ENCODE data around the gene SUMO3.

DNA sequence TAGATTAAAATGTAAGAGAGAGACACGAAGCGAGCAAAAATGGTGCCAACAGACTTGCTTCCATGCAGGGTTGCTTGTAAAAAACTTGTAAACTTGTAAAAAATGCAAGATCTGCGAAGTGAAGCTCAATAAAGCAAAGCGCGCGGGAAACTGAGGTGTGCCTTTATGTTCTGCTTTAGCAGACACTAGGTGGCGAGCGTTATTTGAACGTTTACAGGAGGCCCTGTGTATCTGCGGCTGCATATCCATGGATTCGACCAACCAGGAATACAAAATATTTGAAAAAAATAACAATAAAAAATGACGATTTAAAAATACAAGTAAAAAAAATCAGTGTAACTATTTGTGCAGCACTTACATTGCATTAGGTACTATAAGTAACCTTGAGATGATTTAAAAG, 17.8 kb downstream of the SUMO3 start:
- TF ChIP-seq, protein P1, sequence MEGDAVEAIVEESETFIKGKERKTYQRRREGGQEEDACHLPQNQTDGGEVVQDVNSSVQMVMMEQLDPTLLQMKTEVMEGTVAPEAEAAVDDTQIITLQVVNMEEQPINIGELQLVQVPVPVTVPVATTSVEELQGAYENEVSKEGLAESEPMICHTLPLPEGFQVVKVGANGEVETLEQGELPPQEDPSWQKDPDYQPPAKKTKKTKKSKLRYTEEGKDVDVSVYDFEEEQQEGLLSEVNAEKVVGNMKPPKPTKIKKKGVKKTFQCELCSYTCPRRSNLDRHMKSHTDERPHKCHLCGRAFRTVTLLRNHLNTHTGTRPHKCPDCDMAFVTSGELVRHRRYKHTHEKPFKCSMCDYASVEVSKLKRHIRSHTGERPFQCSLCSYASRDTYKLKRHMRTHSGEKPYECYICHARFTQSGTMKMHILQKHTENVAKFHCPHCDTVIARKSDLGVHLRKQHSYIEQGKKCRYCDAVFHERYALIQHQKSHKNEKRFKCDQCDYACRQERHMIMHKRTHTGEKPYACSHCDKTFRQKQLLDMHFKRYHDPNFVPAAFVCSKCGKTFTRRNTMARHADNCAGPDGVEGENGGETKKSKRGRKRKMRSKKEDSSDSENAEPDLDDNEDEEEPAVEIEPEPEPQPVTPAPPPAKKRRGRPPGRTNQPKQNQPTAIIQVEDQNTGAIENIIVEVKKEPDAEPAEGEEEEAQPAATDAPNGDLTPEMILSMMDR (IDR thresholded peaks at IDR 0.05; ENCODE audit: low read depth, low read length, missing input control): no peak
- TF ChIP-seq, protein P2, sequence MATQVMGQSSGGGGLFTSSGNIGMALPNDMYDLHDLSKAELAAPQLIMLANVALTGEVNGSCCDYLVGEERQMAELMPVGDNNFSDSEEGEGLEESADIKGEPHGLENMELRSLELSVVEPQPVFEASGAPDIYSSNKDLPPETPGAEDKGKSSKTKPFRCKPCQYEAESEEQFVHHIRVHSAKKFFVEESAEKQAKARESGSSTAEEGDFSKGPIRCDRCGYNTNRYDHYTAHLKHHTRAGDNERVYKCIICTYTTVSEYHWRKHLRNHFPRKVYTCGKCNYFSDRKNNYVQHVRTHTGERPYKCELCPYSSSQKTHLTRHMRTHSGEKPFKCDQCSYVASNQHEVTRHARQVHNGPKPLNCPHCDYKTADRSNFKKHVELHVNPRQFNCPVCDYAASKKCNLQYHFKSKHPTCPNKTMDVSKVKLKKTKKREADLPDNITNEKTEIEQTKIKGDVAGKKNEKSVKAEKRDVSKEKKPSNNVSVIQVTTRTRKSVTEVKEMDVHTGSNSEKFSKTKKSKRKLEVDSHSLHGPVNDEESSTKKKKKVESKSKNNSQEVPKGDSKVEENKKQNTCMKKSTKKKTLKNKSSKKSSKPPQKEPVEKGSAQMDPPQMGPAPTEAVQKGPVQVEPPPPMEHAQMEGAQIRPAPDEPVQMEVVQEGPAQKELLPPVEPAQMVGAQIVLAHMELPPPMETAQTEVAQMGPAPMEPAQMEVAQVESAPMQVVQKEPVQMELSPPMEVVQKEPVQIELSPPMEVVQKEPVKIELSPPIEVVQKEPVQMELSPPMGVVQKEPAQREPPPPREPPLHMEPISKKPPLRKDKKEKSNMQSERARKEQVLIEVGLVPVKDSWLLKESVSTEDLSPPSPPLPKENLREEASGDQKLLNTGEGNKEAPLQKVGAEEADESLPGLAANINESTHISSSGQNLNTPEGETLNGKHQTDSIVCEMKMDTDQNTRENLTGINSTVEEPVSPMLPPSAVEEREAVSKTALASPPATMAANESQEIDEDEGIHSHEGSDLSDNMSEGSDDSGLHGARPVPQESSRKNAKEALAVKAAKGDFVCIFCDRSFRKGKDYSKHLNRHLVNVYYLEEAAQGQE (IDR thresholded peaks at IDR 0.05): no peak
- TF ChIP-seq SP1 (IDR thresholded peaks at IDR 0.05): no peak
- TF ChIP-seq GABPA (IDR thresholded peaks at IDR 0.05 in 1 of 2, conservative IDR thresholded peaks at IDR 0.05 in 1 of 2): no peak
- TF ChIP-seq YY1 (IDR thresholded peaks at IDR 0.05): no peak
- peak in 1 of 2 donors; percentile 33 for TF ChIP-seq RAD21 (IDR thresholded peaks at IDR 0.05)
- no peak for TF ChIP-seq TAF1 (conservative IDR thresholded peaks at IDR 0.05)
- no peak for TF ChIP-seq HNF4G (IDR thresholded peaks at IDR 0.05)
- TF ChIP-seq JUND (IDR thresholded peaks at IDR 0.05): no peak
- no peak for TF ChIP-seq FOXA1 (IDR thresholded peaks at IDR 0.05)
- no peak for TF ChIP-seq EGR1 (IDR thresholded peaks at IDR 0.05; ENCODE audit: low read depth in 2 of 2)
- TF ChIP-seq, protein P3, sequence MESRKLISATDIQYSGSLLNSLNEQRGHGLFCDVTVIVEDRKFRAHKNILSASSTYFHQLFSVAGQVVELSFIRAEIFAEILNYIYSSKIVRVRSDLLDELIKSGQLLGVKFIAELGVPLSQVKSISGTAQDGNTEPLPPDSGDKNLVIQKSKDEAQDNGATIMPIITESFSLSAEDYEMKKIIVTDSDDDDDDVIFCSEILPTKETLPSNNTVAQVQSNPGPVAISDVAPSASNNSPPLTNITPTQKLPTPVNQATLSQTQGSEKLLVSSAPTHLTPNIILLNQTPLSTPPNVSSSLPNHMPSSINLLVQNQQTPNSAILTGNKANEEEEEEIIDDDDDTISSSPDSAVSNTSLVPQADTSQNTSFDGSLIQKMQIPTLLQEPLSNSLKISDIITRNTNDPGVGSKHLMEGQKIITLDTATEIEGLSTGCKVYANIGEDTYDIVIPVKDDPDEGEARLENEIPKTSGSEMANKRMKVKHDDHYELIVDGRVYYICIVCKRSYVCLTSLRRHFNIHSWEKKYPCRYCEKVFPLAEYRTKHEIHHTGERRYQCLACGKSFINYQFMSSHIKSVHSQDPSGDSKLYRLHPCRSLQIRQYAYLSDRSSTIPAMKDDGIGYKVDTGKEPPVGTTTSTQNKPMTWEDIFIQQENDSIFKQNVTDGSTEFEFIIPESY (IDR thresholded peaks at IDR 0.05): no peak
- TF ChIP-seq, protein P4, sequence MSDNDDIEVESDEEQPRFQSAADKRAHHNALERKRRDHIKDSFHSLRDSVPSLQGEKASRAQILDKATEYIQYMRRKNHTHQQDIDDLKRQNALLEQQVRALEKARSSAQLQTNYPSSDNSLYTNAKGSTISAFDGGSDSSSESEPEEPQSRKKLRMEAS (IDR thresholded peaks at IDR 0.05): no peak
- TF ChIP-seq, protein P5, sequence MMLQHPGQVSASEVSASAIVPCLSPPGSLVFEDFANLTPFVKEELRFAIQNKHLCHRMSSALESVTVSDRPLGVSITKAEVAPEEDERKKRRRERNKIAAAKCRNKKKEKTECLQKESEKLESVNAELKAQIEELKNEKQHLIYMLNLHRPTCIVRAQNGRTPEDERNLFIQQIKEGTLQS (IDR thresholded peaks at IDR 0.05): no peak
